Measurements from ENCODE around the gene ACTR6.
A peak's percentile ranks its signal among the peaks of the same experiment; 100 is the strongest.
"Not testable (repeated sequence)": the region's sequence is repeated elsewhere in the genome, so short reads cannot be mapped to it uniquely, and the experiment has no call there.

The ACTR6 gene

GRCh38 chr12:100219328-100220109, 18.9 kb downstream of the ACTR6 start:
- DNase-seq (ENCODE audit: low spot score) = no peak

GRCh38 chr12:100221523-100221922, 20.9 kb downstream of the ACTR6 start:
- DNase-seq (ENCODE audit: low spot score) = no peak

DNA sequence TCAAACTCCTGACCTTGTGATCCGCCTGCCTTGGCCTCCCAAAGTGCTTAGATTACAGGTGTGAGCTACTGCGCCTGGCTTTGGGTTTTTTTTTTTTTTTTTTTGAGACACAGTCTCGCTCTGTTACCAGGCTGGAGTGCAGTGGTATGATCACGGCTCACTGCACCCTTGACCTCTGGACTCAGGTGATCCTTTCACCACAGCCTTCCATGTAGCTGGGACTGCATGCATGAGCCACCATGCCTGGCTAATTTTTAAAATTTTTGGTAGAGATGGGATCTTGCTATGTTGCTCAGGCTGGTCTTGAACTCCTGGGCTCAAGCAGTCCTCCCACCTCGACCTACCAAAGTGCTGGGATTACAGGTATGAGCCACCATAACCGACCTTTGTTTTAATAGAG, 21.6 kb downstream of the ACTR6 start:
- not testable (repeated sequence) for DNase-seq (ENCODE audit: low spot score)

DNA sequence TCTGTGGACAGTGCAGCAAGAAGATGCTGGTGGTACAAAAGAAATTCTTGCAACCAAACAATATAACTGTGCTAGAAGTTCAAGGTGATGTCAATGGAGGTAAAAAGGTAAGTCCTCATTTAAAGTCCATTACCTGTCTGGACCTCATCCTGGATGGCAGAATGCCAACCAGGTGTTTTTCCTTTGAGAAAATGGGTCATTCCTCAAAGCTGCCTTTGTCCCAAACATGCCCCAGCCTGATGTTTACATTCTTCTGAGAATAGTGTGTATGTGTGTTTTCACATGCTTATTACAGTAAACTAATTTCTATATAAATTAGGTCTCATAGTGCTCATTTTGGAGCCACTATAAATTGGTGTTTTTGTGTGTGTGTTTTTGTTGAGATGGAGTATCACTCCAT, 24.9 kb downstream of the ACTR6 start:
- no peak for DNase-seq (ENCODE audit: low spot score)

GRCh38 chr12:100229036-100229635, 28.5 kb downstream of the ACTR6 start:
- no peak for DNase-seq (ENCODE audit: low spot score)

DNA sequence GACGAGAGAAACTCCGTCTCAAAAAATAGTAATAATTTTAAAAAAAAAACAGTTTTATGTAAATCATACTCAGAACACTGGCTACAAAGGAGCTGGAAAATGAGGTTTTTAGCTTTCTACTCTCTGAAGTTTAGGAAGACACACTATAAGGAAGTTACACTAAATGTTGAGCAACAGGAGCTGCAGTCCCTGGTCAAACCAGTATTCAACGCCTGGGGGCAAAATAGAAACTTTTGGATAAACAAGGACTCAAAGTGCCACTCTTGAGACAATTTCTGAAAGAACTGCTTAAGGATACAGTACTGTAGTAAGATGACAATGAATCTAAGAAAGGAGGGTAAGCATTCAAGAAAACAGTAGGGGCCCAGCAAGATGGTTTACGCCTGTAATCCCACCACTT, 29.3 kb downstream of the ACTR6 start:
- no peak for DNase-seq (ENCODE audit: low spot score)

GRCh38 chr12:100231873-100232272, 31.3 kb downstream of the ACTR6 start:
- DNase-seq (ENCODE audit: low spot score) = not testable (repeated sequence)

- no peak for DNase-seq (ENCODE audit: low spot score)
Observed at GRCh38 chr12:100234166-100234565, 33.6 kb downstream of the ACTR6 start.

DNA sequence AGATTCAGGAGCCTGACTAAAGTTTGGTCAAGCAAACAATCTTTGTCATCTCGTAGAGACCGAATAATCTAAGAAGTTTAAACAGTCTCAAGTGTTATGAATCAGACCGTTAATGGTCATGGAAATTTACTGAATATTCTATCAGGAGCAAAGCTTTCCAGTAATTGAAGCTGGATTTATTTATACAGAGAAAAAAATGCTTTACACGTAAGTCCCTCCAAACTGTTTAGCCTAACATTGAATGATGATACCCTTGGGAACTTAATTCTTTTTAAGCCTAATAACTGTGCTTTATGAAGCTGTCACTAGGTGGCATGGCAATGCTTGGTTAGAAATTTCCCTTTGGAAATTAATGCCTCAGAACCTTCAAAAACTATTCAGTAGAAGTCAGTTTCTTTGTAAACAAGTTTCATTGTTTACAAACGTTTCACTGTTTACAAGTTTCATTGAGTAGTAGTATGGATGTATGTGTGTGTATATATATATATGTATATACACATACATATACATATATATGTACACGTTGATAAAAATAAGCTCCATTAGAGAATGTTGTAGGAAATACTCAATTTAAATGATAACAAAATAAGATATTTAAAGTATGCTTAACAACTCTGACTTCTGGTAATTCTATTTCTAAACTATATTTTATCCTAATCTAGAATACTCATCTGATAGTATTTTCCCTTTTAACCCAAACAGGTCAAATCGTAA, 34.1 kb downstream of the ACTR6 start:
- DNase-seq (ENCODE audit: low spot score) = peak; percentile 3

GRCh38 chr12:100238801-100239200, 38.2 kb downstream of the ACTR6 start:
- no peak for DNase-seq (ENCODE audit: low spot score)

DNA sequence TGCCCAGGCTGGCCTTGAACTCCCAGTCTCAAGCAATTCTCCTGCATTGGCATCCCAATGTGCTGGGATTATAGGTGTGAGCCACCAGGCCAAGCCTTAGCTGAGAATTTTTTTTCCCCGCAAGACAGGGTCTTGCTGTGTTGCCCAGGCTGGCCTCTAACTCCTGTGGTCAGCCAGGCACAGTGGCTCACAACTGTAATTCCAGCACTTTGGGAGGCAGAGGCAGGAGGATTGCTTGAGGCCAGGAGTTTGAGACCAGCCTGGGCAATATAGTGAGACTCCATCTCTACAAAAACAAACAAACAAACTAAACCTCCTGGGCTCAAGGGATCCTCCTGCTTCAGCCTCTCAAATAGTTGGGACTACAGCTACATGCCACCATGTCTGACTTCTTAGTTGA, 39.0 kb downstream of the ACTR6 start:
- DNase-seq (ENCODE audit: low spot score) = no peak

- DNase-seq (ENCODE audit: low spot score) = no peak
Observed at GRCh38 chr12:100243137-100243536, 42.5 kb downstream of the ACTR6 start.

- no peak for DNase-seq (ENCODE audit: low spot score)
Observed at GRCh38 chr12:100247765-100248164, 47.1 kb downstream of the ACTR6 start.

- DNase-seq (ENCODE audit: low spot score) = no peak
Observed at GRCh38 chr12:100248886-100249285, 48.3 kb downstream of the ACTR6 start.

- no peak for DNase-seq (ENCODE audit: low spot score)
Observed at GRCh38 chr12:100249941-100250340, 49.3 kb downstream of the ACTR6 start.

DNA sequence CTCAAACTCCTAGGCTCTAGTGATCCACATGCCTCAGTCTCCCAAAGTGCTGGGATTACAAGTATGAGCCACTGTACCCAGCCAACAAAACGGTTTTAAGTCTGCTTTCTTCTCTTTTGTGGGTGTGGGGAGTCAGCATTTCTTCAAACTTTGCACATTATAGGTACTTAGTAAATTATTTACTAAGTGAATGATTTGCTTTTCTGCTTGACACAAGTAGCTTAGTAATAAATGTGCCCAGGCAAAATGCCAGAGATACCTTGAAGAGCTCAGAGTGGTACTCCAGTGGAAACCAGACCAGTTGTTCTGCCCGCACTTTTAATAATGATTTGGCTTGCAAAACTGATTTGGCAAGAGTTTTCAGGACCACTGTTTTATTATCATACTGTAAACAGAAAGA, 51.3 kb downstream of the ACTR6 start:
- no peak for DNase-seq (ENCODE audit: low spot score)

DNA sequence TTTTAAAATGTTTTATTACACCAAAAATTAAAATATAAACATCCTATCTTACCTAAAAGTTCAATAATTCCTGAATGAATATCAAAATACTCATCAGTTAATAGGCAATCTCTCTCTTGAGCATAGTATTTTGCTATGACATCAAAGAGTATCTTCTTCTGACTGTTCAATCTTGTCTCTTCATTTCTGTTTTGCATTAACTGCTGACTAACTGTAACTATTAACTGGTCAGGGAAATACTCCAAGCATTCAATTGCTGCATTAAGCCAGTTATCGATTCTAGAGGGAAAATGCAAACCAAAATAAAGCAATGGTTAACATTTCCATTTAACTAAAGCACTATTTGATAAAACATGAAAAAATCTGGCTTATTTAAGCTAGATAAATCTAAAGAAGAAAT, 52.8 kb downstream of the ACTR6 start:
- DNase-seq (ENCODE audit: low spot score) = no peak

DNA sequence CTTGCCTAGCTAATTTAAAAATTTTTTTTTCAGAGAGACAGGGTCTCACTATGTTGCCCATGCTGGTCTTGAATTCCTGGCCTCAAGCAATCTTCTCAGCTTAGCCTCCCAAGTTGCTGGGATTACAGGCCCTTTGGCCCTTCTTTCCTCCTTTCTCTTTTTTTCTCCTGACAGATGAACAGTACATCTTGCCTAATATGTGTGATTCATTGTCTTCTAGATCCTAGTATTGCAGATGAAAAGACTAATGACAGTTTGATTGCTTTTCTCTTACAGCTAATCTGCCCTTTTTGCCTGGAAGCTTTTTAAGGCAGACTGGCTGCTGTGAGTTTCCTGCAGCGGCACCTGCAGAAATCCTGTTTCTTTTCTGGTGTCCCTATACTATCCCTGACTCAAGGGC, 54.3 kb downstream of the ACTR6 start:
- no peak for DNase-seq (ENCODE audit: low spot score)

GRCh38 chr12:100258127-100258526, 57.5 kb downstream of the ACTR6 start:
- DNase-seq (ENCODE audit: low spot score) = no peak

GRCh38 chr12:100263131-100263530, 62.5 kb downstream of the ACTR6 start:
- no peak for DNase-seq (ENCODE audit: low spot score)

DNA sequence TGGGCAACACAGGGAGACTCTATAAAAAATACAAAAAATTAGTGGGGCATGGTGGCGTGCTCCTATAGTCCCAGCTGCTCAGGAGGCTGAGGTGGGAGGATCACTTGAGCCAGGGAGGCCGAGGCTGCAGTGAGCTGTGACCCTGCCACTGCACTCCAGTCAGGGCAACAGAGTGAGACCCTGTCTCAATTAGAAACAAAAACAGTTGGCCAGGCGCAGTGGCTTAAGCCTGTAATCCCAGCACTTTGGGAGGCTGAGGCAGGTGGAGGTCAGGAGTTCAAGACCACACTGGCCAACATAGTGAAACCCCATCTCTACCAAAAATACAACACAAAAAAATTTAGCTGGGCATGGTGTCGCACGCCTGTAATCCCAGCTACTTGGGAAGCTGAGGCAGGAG, 64.5 kb downstream of the ACTR6 start:
- not testable (repeated sequence) for DNase-seq (ENCODE audit: low spot score)

GRCh38 chr12:100265732-100266584, 65.3 kb downstream of the ACTR6 start:
- no peak for DNase-seq (ENCODE audit: low spot score)

DNA sequence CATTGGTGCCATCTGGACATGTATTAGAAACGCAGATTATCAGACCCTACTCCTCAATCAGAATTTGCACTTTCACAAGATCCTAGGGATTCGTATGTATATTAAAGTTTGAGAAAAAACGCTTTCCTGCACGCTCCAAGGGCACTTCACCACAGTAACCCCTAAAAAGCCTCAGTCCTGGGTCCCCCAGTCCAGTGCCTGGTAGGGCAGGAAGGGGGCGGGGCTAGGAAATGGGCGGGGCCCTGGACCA, 65.9 kb downstream of the ACTR6 start:
- DNase-seq (ENCODE audit: low spot score) = peak; percentile 89
